KMS-11 (cell line): Measurements from ENCODE around the gene KCNJ4.

ENCODE experiments used
- H2AFZ ChIP-seq: fragments of 200-600 bp; sonication (generic); 2 replicates; pipeline ENCODE4 v1.6.1; 2016; ENCODE audit warnings: antibody characterized with exemption, mixed run types, low read depth
- H3K27ac ChIP-seq: fragments of 200-600 bp; sonication (generic); 2 replicates; pipeline ENCODE4 v1.6.1; 2016; ENCODE audit warnings: mild to moderate bottlenecking, mixed run types
- H3K27me3 ChIP-seq: fragments of 200-600 bp; sonication (generic); 2 replicates; pipeline ENCODE4 v1.6.1; 2017; ENCODE audit warnings: mild to moderate bottlenecking, low read depth, mixed run types, moderate library complexity; ENCODE audit not compliant: insufficient read depth
- H3K36me3 ChIP-seq: fragments of 200-600 bp; sonication (generic); 2 replicates; pipeline ENCODE4 v1.6.1; 2017; ENCODE audit warnings: mild to moderate bottlenecking, mixed run types; ENCODE audit not compliant: insufficient read depth
- H3K4me1 ChIP-seq: fragments of 200-600 bp; sonication (generic); 2 replicates; pipeline ENCODE4 v1.6.1; 2016; ENCODE audit warnings: mild to moderate bottlenecking, low read depth, mixed run types; ENCODE audit not compliant: poor library complexity, severe bottlenecking
- H3K4me2 ChIP-seq: fragments of 200-600 bp; sonication (generic); 2 replicates; pipeline ENCODE4 v1.7.0; 2016; ENCODE audit warnings: mild to moderate bottlenecking, mixed run types
- H3K4me3 ChIP-seq: fragments of 200-600 bp; sonication (generic); IDR thresholded peaks from 2 replicates; pipeline ENCODE4 v1.6.1; 2017; ENCODE audit warnings: low read depth, low read length, mixed read lengths; ENCODE audit not compliant: insufficient read depth
- H3K79me2 ChIP-seq: fragments of 200-600 bp; sonication (generic); 2 replicates; pipeline ENCODE4 v1.6.1; 2016; ENCODE audit warnings: low read depth, mixed run types; ENCODE audit not compliant: insufficient read depth
- H3K9ac ChIP-seq: fragments of 200-600 bp; sonication (generic); 2 replicates; pipeline ENCODE4 v1.6.1; 2016; ENCODE audit warnings: mild to moderate bottlenecking, mixed run types
- H4K20me1 ChIP-seq: fragments of 200-600 bp; sonication (generic); 2 replicates; pipeline ENCODE4 v1.6.1; 2016; ENCODE audit warnings: mild to moderate bottlenecking, mixed run types; ENCODE audit not compliant: insufficient read depth
- CTCF ChIP-seq: fragments of 200-600 bp; sonication (generic); conservative IDR thresholded peaks from 2 replicates; pipeline ENCODE4 v1.6.1; 2017; ENCODE audit warnings: low read depth, mild to moderate bottlenecking, antibody characterized with exemption, low read length, moderate library complexity, mixed read lengths

KCNJ4 gene

GRCh38 chr22:38423512-38424503 lies 31.2 kb downstream of the KCNJ4 start:
- H3K36me3 ChIP-seq: no peaks in the 10 kb centered on the region
- no peak overlapping the region for H3K9ac ChIP-seq
- no peaks in the 10 kb centered on the region for H4K20me1 ChIP-seq
- no peak for TF ChIP-seq CTCF
- no peak overlapping the region for H3K27ac ChIP-seq
- H3K4me1 ChIP-seq: no peaks in the 10 kb centered on the region
- H3K4me3 ChIP-seq: no peak overlapping the region
- no peaks in the 10 kb centered on the region for H3K79me2 ChIP-seq
- H3K27me3 ChIP-seq: no peaks in the 10 kb centered on the region
- H3K4me2 ChIP-seq: no peak overlapping the region
- H2AFZ ChIP-seq: no peak overlapping the region

- Histone ChIP-seq H3K27ac (no peak overlapping the region), H3K27me3 (no peaks in the 10 kb centered on the region), H4K20me1 (no peaks in the 10 kb centered on the region), H2AFZ (no peak overlapping the region), H3K4me3 (no peak overlapping the region), H3K4me1 (no peaks in the 10 kb centered on the region), H3K9ac (no peak overlapping the region), H3K4me2 (no peak overlapping the region), H3K36me3 (no peaks in the 10 kb centered on the region), H3K79me2 (no peaks in the 10 kb centered on the region)
- no peak for TF ChIP-seq CTCF
These were observed 32.1 kb downstream of the KCNJ4 start for GRCh38 chr22:38422611-38423511.

- TF ChIP-seq CTCF: no peak
- no peak overlapping the region for H3K27ac ChIP-seq
- H2AFZ ChIP-seq: no peak overlapping the region
- H3K4me3 ChIP-seq: no peak overlapping the region
- H4K20me1 ChIP-seq: no peaks in the 10 kb centered on the region
- H3K4me2 ChIP-seq: no peak overlapping the region
- H3K79me2 ChIP-seq: no peaks in the 10 kb centered on the region
- no peaks in the 10 kb centered on the region for H3K27me3 ChIP-seq
- no peaks in the 10 kb centered on the region for H3K4me1 ChIP-seq
- H3K36me3 ChIP-seq: no peaks in the 10 kb centered on the region
- no peak overlapping the region for H3K9ac ChIP-seq
These were observed 34.3 kb downstream of the KCNJ4 start for GRCh38 chr22:38420734-38421133.

GRCh38 chr22:38419858-38420160 lies 35.2 kb downstream of the KCNJ4 start:
- no peaks in the 10 kb centered on the region for H3K27me3 ChIP-seq
- no peak overlapping the region for H3K9ac ChIP-seq
- no peaks in the 10 kb centered on the region for H3K4me1 ChIP-seq
- no peak for TF ChIP-seq CTCF
- no peaks in the 10 kb centered on the region for H4K20me1 ChIP-seq
- H3K4me2 ChIP-seq: no peak overlapping the region
- no peaks in the 10 kb centered on the region for H3K79me2 ChIP-seq
- no peak overlapping the region for H3K4me3 ChIP-seq
- no peak overlapping the region for H2AFZ ChIP-seq
- no peak overlapping the region for H3K27ac ChIP-seq
- H3K36me3 ChIP-seq: no peaks in the 10 kb centered on the region
